ENCODE measurements around the gene EFEMP1. TPM values are rescaled to one million over a fixed set of nuclear protein-coding genes. Genes with fewer than 3 reads are reported as not detected.

Gene EFEMP1
- total RNA-seq, 1 experiment from 2014 or later, result not detected

Other genes with a start within 250 kb of the EFEMP1 start
- 85.2 and 93.7 TPM in 2 replicates for gene PNPT1, start 229.9 kb downstream of the EFEMP1 start, total RNA-seq (2022)